Measurements from ENCODE around the gene CPEB3. TPM values are rescaled to one million over a fixed set of nuclear protein-coding genes. Genes with fewer than 3 reads are reported as not detected.

Gene CPEB3
- total RNA-seq, 2 experiments from 2014 or later: 0.66 to 3.2 TPM

DNA sequence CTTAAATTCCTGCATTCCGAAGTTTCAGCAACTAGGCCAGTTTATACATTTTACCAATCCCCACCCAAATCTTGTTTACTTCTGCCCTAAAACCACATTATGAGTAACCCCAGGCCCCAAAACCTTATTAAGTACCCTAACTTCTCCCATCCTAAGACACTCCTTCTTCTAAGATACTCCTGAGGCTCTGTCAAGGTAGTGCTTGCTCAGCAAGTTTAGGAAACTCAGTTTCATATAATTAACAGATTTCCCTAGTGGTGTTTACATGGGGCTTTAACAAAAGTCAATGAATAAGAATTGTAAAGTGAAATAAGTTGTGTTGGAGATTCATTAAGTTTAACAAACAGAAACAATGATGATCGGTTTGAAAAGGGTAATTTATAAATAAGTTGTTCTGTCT lies 77.8 kb downstream of the CPEB3 start:
- no TSS peak for BruUV-seq (replicated peaks)
- CTCF ChIA-PET (ENCODE audit: unreplicated experiment): no interaction called here
- intact Hi-C loops (cut with micrococcal nuclease; ENCODE audit: unreplicated experiment): no loop called here

DNA sequence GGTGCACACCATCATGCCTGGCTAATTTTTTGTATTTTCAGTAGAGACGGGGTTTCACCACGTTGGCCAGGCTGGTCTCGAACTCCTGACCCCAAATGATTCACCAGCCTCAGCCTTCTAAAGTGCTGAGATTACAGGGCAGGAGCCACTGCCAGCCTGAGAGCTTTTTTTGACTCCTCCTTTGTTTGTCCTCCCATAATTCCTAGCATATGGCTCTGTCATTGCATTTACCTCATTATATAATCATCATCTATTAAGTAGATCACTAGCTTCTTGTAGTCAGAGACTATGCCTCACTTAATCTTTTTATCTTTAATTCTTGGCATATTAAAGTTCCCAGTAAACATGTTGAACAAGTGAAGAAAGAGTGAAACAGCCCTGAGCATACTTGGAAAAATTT lies 82.1 kb downstream of the CPEB3 start:
- Histone ChIP-seq H3K9me2 (ENCODE audit: insufficient read depth, low read length) (no peaks in the 10 kb centered on the region), H3K79me2 (ENCODE audit: insufficient read depth, low read depth, low read length) (no peaks in the 10 kb centered on the region), H4K20me1 (ENCODE audit: insufficient read depth, low read length) (no peaks in the 10 kb centered on the region), H3K4me1 (ENCODE audit: insufficient read depth, low read length, poor library complexity, severe bottlenecking) (no peaks in the 10 kb centered on the region), H3K9me3 (ENCODE audit: low read length) (no peaks in the 10 kb centered on the region), H3K4me3 (ENCODE audit: low read depth, low read length, poor library complexity, severe bottlenecking) (no peak overlapping the region), H3K4me2 (ENCODE audit: low read length) (no peak overlapping the region), H3K36me3 (ENCODE audit: insufficient read depth, low read length) (no peaks in the 10 kb centered on the region), H3K27ac (ENCODE audit: low read depth, low read length, poor library complexity, severe bottlenecking) (no peak overlapping the region), H2AFZ (ENCODE audit: low read length) (no peak overlapping the region)
- CTCF ChIA-PET (ENCODE audit: unreplicated experiment): no interaction called here
- DNase-seq (ENCODE audit: low spot score): no peak
- POLR2A ChIA-PET: interaction anchor here (1.0 to 1.4 kb wide), 3 partner anchors 10 to 14 kb away, joined by 3 to 4 read pairs (median 4); no protein-coding TSS in a partner anchor
- intact Hi-C loops (cut with micrococcal nuclease; ENCODE audit: unreplicated experiment): no loop called here
- no TSS peak for BruUV-seq (replicated peaks)
- TF ChIP-seq, protein P1, sequence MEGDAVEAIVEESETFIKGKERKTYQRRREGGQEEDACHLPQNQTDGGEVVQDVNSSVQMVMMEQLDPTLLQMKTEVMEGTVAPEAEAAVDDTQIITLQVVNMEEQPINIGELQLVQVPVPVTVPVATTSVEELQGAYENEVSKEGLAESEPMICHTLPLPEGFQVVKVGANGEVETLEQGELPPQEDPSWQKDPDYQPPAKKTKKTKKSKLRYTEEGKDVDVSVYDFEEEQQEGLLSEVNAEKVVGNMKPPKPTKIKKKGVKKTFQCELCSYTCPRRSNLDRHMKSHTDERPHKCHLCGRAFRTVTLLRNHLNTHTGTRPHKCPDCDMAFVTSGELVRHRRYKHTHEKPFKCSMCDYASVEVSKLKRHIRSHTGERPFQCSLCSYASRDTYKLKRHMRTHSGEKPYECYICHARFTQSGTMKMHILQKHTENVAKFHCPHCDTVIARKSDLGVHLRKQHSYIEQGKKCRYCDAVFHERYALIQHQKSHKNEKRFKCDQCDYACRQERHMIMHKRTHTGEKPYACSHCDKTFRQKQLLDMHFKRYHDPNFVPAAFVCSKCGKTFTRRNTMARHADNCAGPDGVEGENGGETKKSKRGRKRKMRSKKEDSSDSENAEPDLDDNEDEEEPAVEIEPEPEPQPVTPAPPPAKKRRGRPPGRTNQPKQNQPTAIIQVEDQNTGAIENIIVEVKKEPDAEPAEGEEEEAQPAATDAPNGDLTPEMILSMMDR (conservative IDR thresholded peaks at IDR 0.05; ENCODE audit: low read length): no peak
- TF ChIP-seq EZH2phosphoT487 (IDR thresholded peaks at IDR 0.05; ENCODE audit: borderline replicate concordance, low read depth, low read length): no peak

More for the DNA sequence above, 77.8 kb downstream of the CPEB3 start:
- H3K9me2 ChIP-seq (ENCODE audit: insufficient read depth, low read length): no peaks in the 10 kb centered on the region
- no peaks in the 10 kb centered on the region for H3K79me2 ChIP-seq (ENCODE audit: insufficient read depth, low read depth, low read length)
- H3K9me3 ChIP-seq (ENCODE audit: low read length): no peaks in the 10 kb centered on the region
- H3K4me3 ChIP-seq (ENCODE audit: low read depth, low read length, poor library complexity, severe bottlenecking): no peak overlapping the region
- H3K36me3 ChIP-seq (ENCODE audit: insufficient read depth, low read length): no peaks in the 10 kb centered on the region
- TF ChIP-seq, protein P1 (conservative IDR thresholded peaks at IDR 0.05; ENCODE audit: low read length): no peak
- TF ChIP-seq EZH2phosphoT487 (IDR thresholded peaks at IDR 0.05; ENCODE audit: borderline replicate concordance, low read depth, low read length): no peak
- H2AFZ ChIP-seq (ENCODE audit: low read length): no peak overlapping the region
- POLR2A ChIA-PET: interaction anchor here (0.8 kb wide), 1 partner anchor 29 kb away, joined by 4 read pairs; no protein-coding TSS in a partner anchor
- H3K27ac ChIP-seq (ENCODE audit: low read depth, low read length, poor library complexity, severe bottlenecking): no peak overlapping the region
- no peaks in the 10 kb centered on the region for H4K20me1 ChIP-seq (ENCODE audit: insufficient read depth, low read length)
- no peaks in the 10 kb centered on the region for H3K4me1 ChIP-seq (ENCODE audit: insufficient read depth, low read length, poor library complexity, severe bottlenecking)
- no peak overlapping the region for H3K4me2 ChIP-seq (ENCODE audit: low read length)
- DNase-seq (ENCODE audit: low spot score): no peak

DNA sequence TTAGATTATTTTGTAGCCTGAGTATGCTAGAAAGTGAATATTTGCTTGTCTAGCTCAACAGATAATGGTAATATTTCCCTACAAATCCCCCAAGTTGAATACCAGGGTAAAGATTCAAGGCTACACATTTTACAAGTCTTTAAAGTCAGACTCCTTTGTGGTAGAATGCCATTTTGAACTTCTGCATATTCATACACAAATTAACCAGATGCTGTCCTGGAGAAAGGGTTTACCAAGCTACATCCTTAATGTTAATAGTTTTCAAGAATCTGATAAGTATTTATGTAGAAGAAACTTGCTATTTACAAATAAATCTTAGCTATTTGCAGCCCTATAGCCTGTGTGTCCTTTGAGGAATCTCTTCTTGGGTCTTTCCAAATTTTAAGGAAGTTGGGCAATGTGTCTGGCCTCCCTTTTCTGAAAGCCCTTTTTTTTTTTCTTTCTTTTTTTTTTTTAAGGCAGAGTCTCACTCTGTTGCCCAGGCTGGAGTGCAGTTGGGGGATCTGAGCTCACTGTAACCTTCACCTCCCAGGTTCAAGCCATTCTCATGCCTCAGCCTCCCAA lies 82.6 kb downstream of the CPEB3 start:
- ChIA-PET POLR2A (interaction anchor here (1.0 to 1.4 kb wide), 3 partner anchors 11 to 15 kb away, joined by 3 to 4 read pairs (median 4); no protein-coding TSS in a partner anchor), CTCF (ENCODE audit: unreplicated experiment) (no interaction called here)
- H3K4me3 ChIP-seq (ENCODE audit: low read depth, low read length, poor library complexity, severe bottlenecking): no peak overlapping the region
- H3K4me2 ChIP-seq (ENCODE audit: low read length): no peak overlapping the region
- H3K79me2 ChIP-seq (ENCODE audit: insufficient read depth, low read depth, low read length): no peaks in the 10 kb centered on the region
- no peak overlapping the region for H2AFZ ChIP-seq (ENCODE audit: low read length)
- intact Hi-C loops (cut with micrococcal nuclease; ENCODE audit: unreplicated experiment): no loop called here
- no peaks in the 10 kb centered on the region for H3K36me3 ChIP-seq (ENCODE audit: insufficient read depth, low read length)
- TF ChIP-seq, protein P1 (conservative IDR thresholded peaks at IDR 0.05; ENCODE audit: low read length): no peak
- TF ChIP-seq EZH2phosphoT487 (IDR thresholded peaks at IDR 0.05; ENCODE audit: borderline replicate concordance, low read depth, low read length): no peak
- H3K9me3 ChIP-seq (ENCODE audit: low read length): no peaks in the 10 kb centered on the region
- no peaks in the 10 kb centered on the region for H3K4me1 ChIP-seq (ENCODE audit: insufficient read depth, low read length, poor library complexity, severe bottlenecking)
- no peak for DNase-seq (ENCODE audit: low spot score)
- no peaks in the 10 kb centered on the region for H3K9me2 ChIP-seq (ENCODE audit: insufficient read depth, low read length)
- no peaks in the 10 kb centered on the region for H4K20me1 ChIP-seq (ENCODE audit: insufficient read depth, low read length)
- no peak overlapping the region for H3K27ac ChIP-seq (ENCODE audit: low read depth, low read length, poor library complexity, severe bottlenecking)
- no TSS peak for BruUV-seq (replicated peaks)
